ENCODE measurements around the gene CCDC137.
"Not testable (repeated sequence)": the region's sequence is repeated elsewhere in the genome, so short reads cannot be mapped to it uniquely, and the experiment has no call there.

The CCDC137 gene

GRCh38 chr17:81666342-81667191 lies at the start of gene CCDC137, which contains the start of gene OXLD1:
CCDC137 (plus strand) TSS chr17:81666737; CDS start chr17:81666767, 30 bp downstream.
OXLD1 (minus strand) TSS chr17:81666605; CDS start chr17:81666577, 28 bp downstream.
- DNase-seq, result peak; percentile 97

DNA sequence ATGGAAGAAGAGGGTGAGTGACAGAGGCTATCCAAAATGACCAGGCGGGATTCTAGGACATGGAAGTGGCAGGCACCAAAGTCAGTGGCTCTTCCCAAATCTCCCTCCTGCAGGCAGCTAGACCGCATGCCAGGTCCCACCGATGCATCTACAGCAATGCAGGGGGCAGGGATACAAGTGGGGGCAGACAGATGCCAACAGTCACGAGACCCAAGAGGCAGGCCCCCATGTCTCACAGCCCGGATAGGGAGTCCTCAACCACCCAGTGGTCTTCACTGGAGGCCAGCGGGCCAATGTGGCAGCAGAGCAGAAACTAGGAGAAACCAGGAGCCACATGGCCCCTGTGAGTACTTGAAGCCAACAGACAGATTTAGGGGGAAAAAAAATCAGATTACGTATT lies 49.7 kb upstream of the CCDC137 start:
- no peak for DNase-seq

DNA sequence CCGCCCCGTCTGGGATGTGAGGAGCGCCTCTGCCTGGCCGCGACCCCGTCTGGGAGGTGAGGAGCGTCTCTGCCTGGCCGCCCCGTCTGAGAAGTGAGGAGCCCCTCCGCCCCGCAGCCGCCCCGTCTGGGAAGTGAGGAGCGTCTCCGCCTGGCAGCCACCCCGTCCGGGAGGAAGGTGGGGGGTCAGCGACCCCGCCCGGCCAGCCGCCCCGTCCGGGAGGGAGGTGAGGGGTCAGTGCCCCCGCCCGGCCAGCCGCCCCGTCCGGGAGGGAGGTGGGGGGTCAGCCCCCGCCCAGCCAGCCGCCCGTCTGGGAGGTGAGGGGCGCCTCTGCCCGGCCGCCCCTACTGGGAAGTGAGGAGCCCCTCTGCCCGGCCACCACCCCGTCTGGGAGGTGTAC lies 48.2 kb upstream of the CCDC137 start:
- not testable (repeated sequence) for DNase-seq

GRCh38 chr17:81621494-81622130 lies 44.9 kb upstream of the CCDC137 start:
- DNase-seq, result no peak

DNA sequence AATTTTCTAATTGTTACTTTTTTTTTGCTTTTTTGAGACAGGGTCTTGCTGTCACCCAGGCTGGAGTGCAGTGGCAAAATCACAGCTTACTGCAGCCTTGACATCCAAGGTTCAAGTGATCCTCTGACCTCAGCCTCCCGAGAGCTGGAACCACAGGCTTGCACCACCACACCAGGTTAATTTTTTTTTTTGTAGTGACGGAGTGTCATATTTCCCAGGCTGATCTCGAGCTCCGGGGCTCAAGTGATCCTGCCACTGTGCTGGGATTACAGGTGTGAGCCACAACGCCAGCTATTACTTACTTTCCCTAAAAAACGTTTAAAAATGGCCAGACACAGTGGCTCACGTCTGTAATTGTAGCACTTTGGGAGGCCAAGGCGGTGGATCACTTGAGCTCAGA lies 36.3 kb upstream of the CCDC137 start:
- DNase-seq, result no peak

GRCh38 chr17:81631482-81631881 lies 35.1 kb upstream of the CCDC137 start:
- DNase-seq, result no peak

- no peak for DNase-seq
These were observed 31.1 kb upstream of the CCDC137 start for GRCh38 chr17:81635431-81635830.

DNA sequence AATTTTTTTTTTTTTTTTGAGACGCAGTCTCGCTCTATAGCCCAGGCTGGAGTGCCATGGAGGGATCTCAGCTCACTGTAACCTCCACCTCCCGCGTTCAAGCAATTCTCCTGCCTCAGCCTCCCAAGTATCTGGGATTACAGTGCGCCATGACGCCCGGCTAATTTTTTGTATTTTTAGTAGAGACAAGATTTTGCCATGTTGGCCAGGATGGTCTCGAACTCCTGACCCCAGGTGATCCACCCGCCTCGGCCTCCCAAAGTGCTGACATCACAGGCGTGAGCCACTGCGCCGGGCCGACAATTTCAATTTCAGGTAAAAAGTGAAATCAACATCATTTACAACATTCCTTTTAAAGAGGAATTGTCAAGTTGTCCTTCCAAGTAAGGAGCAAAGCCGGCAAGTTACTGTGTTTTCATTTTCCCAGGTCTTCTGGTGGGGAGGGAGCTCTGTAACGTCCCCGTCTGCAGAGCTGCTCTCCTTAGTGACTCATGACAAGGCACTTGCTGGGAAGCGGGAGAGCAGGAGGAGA lies 30.5 kb upstream of the CCDC137 start:
- DNase-seq, result no peak

DNA sequence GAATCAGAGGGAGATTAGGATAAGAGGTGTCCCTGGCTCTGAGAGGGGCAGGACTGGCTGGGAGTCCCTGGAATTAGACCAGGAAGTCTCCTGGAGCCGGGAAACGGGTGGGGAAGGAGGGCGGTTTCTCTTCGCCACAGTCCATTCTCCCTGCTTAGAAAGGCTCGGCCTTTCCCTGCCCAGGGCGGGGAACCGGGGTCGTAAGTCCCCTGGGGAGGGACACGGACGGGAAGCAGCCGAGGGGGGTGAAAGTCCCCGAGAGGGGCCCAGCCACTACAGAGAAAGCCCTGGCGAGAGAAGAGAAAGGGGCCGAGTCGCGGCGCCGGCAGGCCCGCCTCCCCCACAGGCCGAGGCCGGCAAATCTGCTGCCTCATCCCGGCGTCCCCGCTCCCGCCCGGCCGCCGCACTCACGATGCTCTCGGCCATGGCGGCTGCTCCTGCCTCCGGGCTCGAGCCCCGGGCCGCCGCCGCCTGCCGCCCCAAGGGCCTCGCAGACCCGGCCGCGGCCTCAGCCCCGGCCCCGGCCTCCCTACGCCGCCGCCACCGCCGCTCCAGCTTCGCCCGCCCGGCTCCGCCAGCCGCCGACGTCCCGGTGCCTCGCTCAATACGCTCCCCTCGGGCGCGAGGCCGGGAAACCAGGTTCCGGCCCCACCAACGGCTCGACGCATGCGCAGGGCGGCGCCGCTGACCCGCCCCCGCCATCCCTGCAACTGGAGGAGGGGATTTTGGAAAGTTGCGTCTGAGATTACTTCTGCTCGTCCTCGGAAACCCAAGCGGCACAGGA lies 29.8 kb upstream of the CCDC137 start, which contains the start of the genes NPLOC4 and TSPAN10:
Gene NPLOC4, minus strand, starts transcription at position 608 of the 784 bp plus-strand sequence. Its CDS starts 182 bp downstream, at position 426.
Gene TSPAN10, plus strand, starts transcription at position 692 of the 784 bp plus-strand sequence. CDS start 5,217 bp downstream, outside the sequence.
- DNase-seq, result peak; percentile 88

- no peak for DNase-seq
These were observed 27.9 kb upstream of the CCDC137 start for GRCh38 chr17:81638683-81639082.

DNA sequence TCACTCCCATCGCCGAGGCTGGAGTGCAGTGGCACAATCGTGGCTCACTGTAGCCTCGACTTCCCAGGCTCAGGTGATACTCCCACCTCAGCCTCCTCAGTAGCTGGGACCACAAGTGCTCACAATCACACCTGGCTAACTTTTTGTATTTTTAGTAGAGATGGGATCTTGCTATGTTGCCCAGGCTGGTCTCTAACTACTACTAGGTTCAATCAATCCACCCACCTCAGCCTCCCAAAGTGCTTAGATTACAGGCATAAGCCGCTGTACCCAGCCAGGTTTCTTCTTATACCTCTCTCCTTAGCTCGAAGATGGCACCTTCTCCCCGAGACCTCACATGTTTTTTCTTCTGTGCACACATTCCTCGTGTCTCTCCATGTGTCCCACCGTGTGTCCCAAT lies 26.5 kb upstream of the CCDC137 start:
- no peak for DNase-seq

- no peak for DNase-seq
These were observed 24.6 kb upstream of the CCDC137 start for GRCh38 chr17:81641825-81642489.

GRCh38 chr17:81644496-81644895 lies 22.0 kb upstream of the CCDC137 start:
- no peak for DNase-seq

DNA sequence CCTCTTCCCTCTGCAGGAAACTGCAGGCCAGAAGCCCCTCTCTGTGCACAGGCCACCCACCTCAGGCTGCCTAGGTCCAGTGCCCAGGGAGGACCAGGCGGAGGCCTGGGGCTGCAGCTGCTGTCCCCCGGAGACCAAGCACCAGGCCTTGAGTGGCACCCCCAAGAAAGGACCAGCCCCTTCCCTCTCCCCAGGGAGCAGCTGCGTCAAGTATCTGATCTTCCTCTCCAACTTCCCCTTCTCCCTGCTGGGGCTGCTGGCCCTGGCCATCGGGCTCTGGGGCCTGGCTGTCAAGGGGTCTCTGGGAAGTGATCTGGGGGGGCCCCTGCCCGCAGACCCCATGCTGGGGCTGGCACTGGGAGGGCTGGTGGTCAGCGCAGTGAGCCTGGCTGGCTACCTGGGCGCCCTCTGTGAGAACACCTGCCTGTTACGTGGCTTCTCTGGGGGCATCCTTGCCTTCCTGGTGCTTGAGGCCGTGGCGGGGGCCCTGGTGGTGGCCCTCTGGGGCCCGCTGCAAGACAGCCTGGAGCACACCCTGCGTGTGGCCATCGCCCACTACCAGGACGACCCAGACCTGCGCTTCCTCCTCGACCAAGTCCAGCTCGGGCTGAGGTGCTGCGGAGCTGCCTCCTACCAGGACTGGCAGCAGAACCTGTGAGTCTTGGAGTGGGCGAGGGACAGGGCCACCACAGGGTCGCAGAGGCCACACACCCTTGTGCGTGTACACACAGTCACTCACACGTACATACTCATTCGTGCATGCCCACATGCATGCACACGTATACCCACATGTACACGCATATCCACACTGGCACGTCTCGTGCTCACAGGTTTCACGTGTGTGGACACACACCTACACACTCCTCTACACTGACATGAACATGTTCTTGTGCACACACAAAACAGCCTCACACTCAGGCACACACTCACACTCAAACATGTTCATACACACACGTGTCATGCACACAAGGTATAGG lies 21.3 kb upstream of the CCDC137 start:
- no peak for DNase-seq

- DNase-seq, result no peak
These were observed 19.5 kb upstream of the CCDC137 start for GRCh38 chr17:81646869-81647600.

- DNase-seq, result no peak
These were observed 18.9 kb upstream of the CCDC137 start for GRCh38 chr17:81647640-81648012.

DNA sequence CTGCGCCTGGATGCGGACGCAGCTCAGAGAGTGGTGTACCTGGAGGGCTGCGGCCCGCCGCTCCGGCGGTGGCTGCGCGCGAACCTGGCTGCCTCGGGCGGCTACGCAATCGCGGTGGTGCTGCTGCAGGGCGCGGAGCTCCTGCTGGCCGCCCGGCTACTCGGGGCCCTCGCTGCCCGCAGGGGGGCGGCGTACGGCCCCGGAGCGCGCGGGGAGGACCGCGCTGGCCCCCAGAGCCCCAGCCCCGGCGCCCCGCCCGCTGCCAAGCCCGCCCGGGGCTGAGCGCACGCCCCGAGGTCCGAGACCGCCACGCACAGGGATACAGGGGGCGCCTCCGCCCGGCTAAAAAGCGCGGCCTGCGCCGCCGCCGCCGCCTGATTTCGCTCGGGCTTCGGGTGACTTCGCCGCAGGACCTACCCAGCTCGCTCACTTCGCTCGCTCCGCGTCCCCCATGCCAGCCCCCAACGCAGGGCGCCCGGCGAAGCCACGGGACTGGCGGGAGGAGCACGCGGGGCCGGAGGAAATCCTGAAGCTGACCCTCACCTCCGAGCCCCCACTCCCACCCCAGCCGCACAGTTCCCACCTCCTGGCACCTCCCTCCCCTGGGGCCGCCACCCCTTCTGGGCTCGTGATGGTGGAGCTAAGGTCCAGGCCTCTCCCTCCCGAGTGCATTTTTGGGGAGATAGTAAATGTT lies 18.4 kb upstream of the CCDC137 start:
- no peak for DNase-seq

- no peak for DNase-seq
These were observed 17.8 kb upstream of the CCDC137 start for GRCh38 chr17:81648707-81649085.

GRCh38 chr17:81650951-81651350 lies 15.6 kb upstream of the CCDC137 start:
- no peak for DNase-seq

GRCh38 chr17:81651692-81652091 lies 14.8 kb upstream of the CCDC137 start:
- DNase-seq, result no peak

All from midbrain (tissue), 1 donor.